Astrocyte (in vitro differentiated cells and primary cell): ENCODE data around the gene NKAIN2. TPM values are rescaled to one million over a fixed set of nuclear protein-coding genes. Genes with fewer than 3 reads are reported as not detected.

Experiments
- DNase-seq: peaks from one replicate; pipeline ENCODE4 v3.0.0-alpha.2; 2010; ENCODE audit warnings: low read depth
- FAIRE-seq: peaks from 2 replicates; lab custom pipeline; 2011; peaks lifted over from hg19 to GRCh38; lab: Jason Lieb, UNC
- H2AFZ ChIP-seq: 2 replicates; pipeline ENCODE4 v1.6.0; 2012; ENCODE audit warnings: low read depth, low read length, inconsistent platforms
- H3K27ac ChIP-seq: 2 replicates; pipeline ENCODE4 v1.5.1; 2011; ENCODE audit warnings: low read depth, low read length, inconsistent platforms
- H3K27me3 ChIP-seq: 2 replicates; pipeline ENCODE4 v1.6.0; 2011; ENCODE audit warnings: low read length, inconsistent platforms; ENCODE audit not compliant: insufficient read depth
- H3K36me3 ChIP-seq: 2 replicates; pipeline ENCODE4 v1.5.1; 2011; ENCODE audit warnings: low read length, inconsistent platforms; ENCODE audit not compliant: insufficient read depth
- H3K4me1 ChIP-seq: 2 replicates; pipeline ENCODE4 v1.5.1; 2011; ENCODE audit warnings: low read length, inconsistent platforms; ENCODE audit not compliant: insufficient read depth
- H3K4me2 ChIP-seq: 2 replicates; pipeline ENCODE4 v1.6.0; 2012; ENCODE audit warnings: low read length, inconsistent platforms
- H3K4me3 ChIP-seq: 2 replicates; pipeline ENCODE4 v1.5.1; 2011; ENCODE audit warnings: low read depth, mild to moderate bottlenecking, low read length, inconsistent platforms; ENCODE audit not compliant: insufficient read depth
- H3K79me2 ChIP-seq: 2 replicates; pipeline ENCODE4 v1.6.0; 2012; ENCODE audit warnings: mild to moderate bottlenecking, low read length, inconsistent platforms; ENCODE audit not compliant: insufficient read depth
- H3K9ac ChIP-seq: 2 replicates; pipeline ENCODE4 v1.6.0; 2012; ENCODE audit warnings: mild to moderate bottlenecking, low read length, inconsistent platforms
- H3K9me3 ChIP-seq: 2 replicates; pipeline ENCODE4 v1.5.1; 2012; ENCODE audit warnings: low read depth, mild to moderate bottlenecking, low read length, inconsistent platforms; ENCODE audit not compliant: insufficient read depth
- H4K20me1 ChIP-seq: 2 replicates; pipeline ENCODE4 v1.6.0; 2012; ENCODE audit warnings: low read length, inconsistent platforms; ENCODE audit not compliant: insufficient read depth
- H3K27ac Mint-ChIP-seq: one replicate; pipeline ENCODE4 v1.8.0; 2021; ENCODE audit warnings: mild to moderate bottlenecking, mixed read lengths; ENCODE audit not compliant: unreplicated experiment
- H3K27me3 Mint-ChIP-seq: one replicate; pipeline ENCODE4 v1.8.0; 2021; ENCODE audit warnings: low read depth, mixed read lengths; ENCODE audit not compliant: unreplicated experiment
- H3K36me3 Mint-ChIP-seq: one replicate; pipeline ENCODE4 v1.8.0; 2021; ENCODE audit warnings: low read depth, mixed read lengths; ENCODE audit not compliant: unreplicated experiment
- H3K4me1 Mint-ChIP-seq: one replicate; pipeline ENCODE4 v1.8.0; 2021; ENCODE audit warnings: low read depth, mixed read lengths; ENCODE audit not compliant: unreplicated experiment
- H3K4me3 Mint-ChIP-seq: one replicate; pipeline ENCODE4 v1.8.0; 2021; ENCODE audit warnings: mild to moderate bottlenecking, moderate library complexity, mixed read lengths; ENCODE audit not compliant: unreplicated experiment
- H3K9me3 Mint-ChIP-seq: one replicate; pipeline ENCODE4 v1.8.0; 2021; ENCODE audit warnings: mild to moderate bottlenecking, mixed read lengths; ENCODE audit not compliant: unreplicated experiment
- EZH2 ChIP-seq: IDR thresholded peaks from 2 replicates; pipeline ENCODE4 v1.6.1; 2012; ENCODE audit warnings: mild to moderate bottlenecking, low read length, inconsistent platforms; ENCODE audit not compliant: insufficient read depth
- total RNA-seq: library from RNA; stranded (reverse); gene quantifications from 2 replicates; pipeline ENCODE4 v1.2.1, GENCODE V29; 2021
- TF ChIP-seq, protein P1 (sequence below): IDR thresholded peaks from 2 replicates; pipeline ENCODE4 v1.5.1; 2011; ENCODE audit warnings: low read depth, mild to moderate bottlenecking, inconsistent platforms, low read length, moderate library complexity; ENCODE audit not compliant: insufficient read depth

The NKAIN2 gene
- total RNA-seq, 1 donor from 2014 or later, result 0.07 TPM

DNA sequence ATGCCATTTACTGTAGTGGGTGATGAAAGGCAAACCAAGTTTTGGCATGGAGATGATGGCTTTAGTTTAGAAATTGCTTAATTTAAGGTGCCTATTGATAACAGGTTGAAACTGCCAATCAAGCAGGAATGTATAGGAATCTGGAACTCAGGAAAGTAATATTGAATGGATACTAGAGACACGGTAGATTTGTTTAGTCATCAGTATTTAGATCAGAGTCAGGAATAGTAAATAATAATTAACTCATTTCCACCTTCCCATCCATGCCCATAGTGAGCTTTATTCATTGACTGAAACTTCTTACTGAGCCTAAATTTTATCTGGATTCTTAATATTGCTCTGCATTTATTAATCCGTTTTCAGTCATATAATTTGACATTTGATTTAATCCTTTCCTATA, 500.3 kb downstream of the NKAIN2 start:
- FAIRE-seq, result no peak
- H3K27me3 Mint-ChIP-seq, result no peaks in the 10 kb centered on the region
- Histone ChIP-seq H3K9me3 (no peaks in the 10 kb centered on the region), H3K4me3 (no peak overlapping the region), H3K27me3 (no peaks in the 10 kb centered on the region), H3K9ac (no peak overlapping the region), H3K4me1 (no peaks in the 10 kb centered on the region), H4K20me1 (no peaks in the 10 kb centered on the region), H3K4me2 (no peak overlapping the region), H3K36me3 (no peaks in the 10 kb centered on the region), H3K27ac (no peak overlapping the region), H2AFZ (no peak overlapping the region), H3K79me2 (no peaks in the 10 kb centered on the region)
- no peaks in the 10 kb centered on the region for H3K9me3 Mint-ChIP-seq
- H3K36me3 Mint-ChIP-seq, result no peaks in the 10 kb centered on the region
- no peak overlapping the region for H3K27ac Mint-ChIP-seq
- H3K4me3 Mint-ChIP-seq, result no peak overlapping the region
- TF ChIP-seq, protein P1, sequence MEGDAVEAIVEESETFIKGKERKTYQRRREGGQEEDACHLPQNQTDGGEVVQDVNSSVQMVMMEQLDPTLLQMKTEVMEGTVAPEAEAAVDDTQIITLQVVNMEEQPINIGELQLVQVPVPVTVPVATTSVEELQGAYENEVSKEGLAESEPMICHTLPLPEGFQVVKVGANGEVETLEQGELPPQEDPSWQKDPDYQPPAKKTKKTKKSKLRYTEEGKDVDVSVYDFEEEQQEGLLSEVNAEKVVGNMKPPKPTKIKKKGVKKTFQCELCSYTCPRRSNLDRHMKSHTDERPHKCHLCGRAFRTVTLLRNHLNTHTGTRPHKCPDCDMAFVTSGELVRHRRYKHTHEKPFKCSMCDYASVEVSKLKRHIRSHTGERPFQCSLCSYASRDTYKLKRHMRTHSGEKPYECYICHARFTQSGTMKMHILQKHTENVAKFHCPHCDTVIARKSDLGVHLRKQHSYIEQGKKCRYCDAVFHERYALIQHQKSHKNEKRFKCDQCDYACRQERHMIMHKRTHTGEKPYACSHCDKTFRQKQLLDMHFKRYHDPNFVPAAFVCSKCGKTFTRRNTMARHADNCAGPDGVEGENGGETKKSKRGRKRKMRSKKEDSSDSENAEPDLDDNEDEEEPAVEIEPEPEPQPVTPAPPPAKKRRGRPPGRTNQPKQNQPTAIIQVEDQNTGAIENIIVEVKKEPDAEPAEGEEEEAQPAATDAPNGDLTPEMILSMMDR, result no peak
- no peak for TF ChIP-seq EZH2
- H3K4me1 Mint-ChIP-seq, result no peaks in the 10 kb centered on the region
- no peak for DNase-seq

DNA sequence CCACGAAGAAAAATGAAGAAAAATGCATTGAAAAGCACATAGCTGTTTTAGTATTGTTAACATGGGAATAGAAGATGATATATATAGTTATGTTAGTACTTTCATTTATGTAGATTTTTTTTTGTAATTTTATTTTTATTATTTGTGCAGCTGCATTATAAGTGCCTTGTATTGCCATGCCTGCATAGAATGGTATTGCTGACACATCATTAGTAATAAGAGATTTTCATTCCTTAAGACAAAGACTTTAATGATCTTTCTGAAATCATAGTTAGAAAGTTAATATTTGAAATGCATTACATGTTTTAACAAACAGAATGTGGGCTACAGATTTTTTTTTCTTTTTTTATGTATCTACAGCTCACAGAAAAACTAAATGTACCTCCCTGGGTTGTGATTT, 506.5 kb downstream of the NKAIN2 start:
- Mint-ChIP-seq H3K9me3 (no peaks in the 10 kb centered on the region), H3K4me1 (no peaks in the 10 kb centered on the region), H3K27me3 (no peaks in the 10 kb centered on the region), H3K36me3 (no peaks in the 10 kb centered on the region), H3K4me3 (no peak overlapping the region), H3K27ac (no peak overlapping the region)
- Histone ChIP-seq H3K4me3 (no peak overlapping the region), H3K27ac (no peak overlapping the region), H3K9me3 (no peaks in the 10 kb centered on the region), H4K20me1 (no peaks in the 10 kb centered on the region), H3K4me1 (no peaks in the 10 kb centered on the region), H2AFZ (no peak overlapping the region), H3K9ac (no peak overlapping the region), H3K27me3 (no peaks in the 10 kb centered on the region), H3K36me3 (no peaks in the 10 kb centered on the region), H3K79me2 (no peaks in the 10 kb centered on the region), H3K4me2 (no peak overlapping the region)
- FAIRE-seq (no peak), DNase-seq (no peak)
- TF ChIP-seq, protein P1, result no peak
- TF ChIP-seq EZH2, result no peak

DNA sequence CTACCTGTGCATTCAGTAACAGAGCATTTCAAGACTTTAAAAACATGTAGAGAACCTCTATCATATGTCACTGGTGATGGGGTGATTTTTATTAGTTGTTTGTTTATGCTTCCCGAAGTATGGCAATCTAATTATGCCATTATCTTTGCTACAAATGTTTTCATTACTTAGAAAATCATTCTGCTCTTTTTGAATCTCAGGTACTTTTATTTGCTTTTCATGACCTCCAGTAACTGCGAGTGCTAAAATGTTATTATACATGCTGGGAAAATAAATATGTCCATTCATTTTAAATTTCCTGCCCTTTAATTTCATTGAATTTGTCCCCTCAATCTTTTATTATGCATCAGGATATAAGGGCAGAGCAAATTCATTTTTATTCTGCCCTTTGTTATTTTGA, 515.7 kb downstream of the NKAIN2 start:
- no peaks in the 10 kb centered on the region for H3K9me3 Mint-ChIP-seq
- H3K9ac ChIP-seq, result no peak overlapping the region
- FAIRE-seq, result no peak

More for the DNA sequence above, 515.7 kb downstream of the NKAIN2 start:
- no peak overlapping the region for H3K4me3 ChIP-seq
- H3K4me2 ChIP-seq, result no peak overlapping the region
- TF ChIP-seq, protein P1, result no peak
- no peak for TF ChIP-seq EZH2
- Mint-ChIP-seq H3K27ac (no peak overlapping the region), H3K27me3 (no peaks in the 10 kb centered on the region), H3K36me3 (no peaks in the 10 kb centered on the region), H3K4me1 (no peaks in the 10 kb centered on the region), H3K4me3 (no peak overlapping the region)
- H3K4me1 ChIP-seq, result no peaks in the 10 kb centered on the region
- H2AFZ ChIP-seq, result no peak overlapping the region
- H3K79me2 ChIP-seq, result no peaks in the 10 kb centered on the region
- H3K36me3 ChIP-seq, result no peaks in the 10 kb centered on the region
- no peak for DNase-seq
- H3K27ac ChIP-seq, result no peak overlapping the region
- no peaks in the 10 kb centered on the region for H4K20me1 ChIP-seq
- no peaks in the 10 kb centered on the region for H3K9me3 ChIP-seq
- H3K27me3 ChIP-seq, result no peaks in the 10 kb centered on the region
